Thyroid gland (tissue), 4 donors: ENCODE measurements around the gene LIMS2.

Source experiments
- POLR2A ChIP-seq, 2 donors: fragments of 450-650 bp; IDR thresholded peaks; one replicate each; pipeline ENCODE4 v1.6.1; 2017; ENCODE audit warnings: antibody characterized with exemption in 2 of 2, mild to moderate bottlenecking in 2 of 2, moderate library complexity in 1 of 2
- TF ChIP-seq, protein P1 (sequence below), 6 experiments: fragments of 200-600 bp in 3 of 6; fragments of 450-650 bp in 3 of 6; sonication (generic) in 3 of 6; IDR thresholded peaks; one replicate each; pipeline ENCODE4 v1.5.1; 2016 to 2019; ENCODE audit warnings: antibody characterized with exemption in 6 of 6, mild to moderate bottlenecking in 2 of 6, inconsistent platforms in 1 of 6, moderate library complexity in 1 of 6

DNA sequence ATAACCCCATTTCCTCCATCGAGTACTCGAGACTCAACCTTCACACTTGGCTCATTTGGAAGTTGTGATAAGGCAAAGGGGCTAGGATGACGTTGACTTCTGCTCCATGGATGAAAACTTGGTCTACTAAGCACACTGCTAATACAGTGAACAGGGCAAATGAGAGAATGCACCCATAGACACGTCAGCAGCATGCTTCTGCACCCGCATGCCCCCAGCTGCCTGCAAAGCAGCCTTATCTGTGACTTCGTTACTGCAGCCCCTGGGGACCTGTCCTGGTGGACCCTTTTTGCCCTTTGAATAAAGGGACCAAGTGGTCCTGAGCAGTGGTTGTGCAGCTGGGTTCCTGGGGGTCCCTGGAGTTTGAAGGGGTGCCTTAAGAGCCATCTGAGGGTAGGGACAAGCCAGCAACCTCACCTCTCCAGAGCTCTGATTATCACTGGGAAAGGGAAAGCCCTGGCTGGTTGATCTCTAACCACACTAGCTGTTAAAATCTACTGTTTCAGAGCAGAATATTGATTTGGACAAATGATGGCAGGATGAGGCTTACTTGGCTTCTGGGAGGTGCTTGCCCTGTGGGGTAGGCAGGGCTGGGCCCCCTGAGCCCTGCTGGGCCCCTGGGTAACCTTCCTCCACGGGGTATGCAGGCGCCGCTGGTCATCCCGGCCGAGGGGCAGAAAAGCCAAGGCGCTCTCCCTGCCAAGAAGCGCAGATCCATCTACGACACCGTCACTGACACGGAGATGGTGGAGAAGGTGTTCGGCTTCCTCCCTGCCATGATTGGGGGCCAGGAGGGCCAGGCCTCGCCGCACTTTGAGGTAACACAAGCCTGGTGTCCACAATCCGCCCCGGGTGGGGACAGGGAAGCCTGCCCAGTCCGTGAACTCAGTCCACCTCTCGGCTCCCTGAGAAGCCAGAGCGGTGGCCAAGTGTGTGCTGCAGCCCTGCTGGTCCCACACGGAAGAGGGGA, 67.0 kb downstream of the LIMS2 start:
- TF ChIP-seq POLR2A (IDR thresholded peaks at IDR 0.05) = no peak
- TF ChIP-seq, protein P1, sequence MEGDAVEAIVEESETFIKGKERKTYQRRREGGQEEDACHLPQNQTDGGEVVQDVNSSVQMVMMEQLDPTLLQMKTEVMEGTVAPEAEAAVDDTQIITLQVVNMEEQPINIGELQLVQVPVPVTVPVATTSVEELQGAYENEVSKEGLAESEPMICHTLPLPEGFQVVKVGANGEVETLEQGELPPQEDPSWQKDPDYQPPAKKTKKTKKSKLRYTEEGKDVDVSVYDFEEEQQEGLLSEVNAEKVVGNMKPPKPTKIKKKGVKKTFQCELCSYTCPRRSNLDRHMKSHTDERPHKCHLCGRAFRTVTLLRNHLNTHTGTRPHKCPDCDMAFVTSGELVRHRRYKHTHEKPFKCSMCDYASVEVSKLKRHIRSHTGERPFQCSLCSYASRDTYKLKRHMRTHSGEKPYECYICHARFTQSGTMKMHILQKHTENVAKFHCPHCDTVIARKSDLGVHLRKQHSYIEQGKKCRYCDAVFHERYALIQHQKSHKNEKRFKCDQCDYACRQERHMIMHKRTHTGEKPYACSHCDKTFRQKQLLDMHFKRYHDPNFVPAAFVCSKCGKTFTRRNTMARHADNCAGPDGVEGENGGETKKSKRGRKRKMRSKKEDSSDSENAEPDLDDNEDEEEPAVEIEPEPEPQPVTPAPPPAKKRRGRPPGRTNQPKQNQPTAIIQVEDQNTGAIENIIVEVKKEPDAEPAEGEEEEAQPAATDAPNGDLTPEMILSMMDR (IDR thresholded peaks at IDR 0.05) = no peak
